ENCODE results near the gene TMEM207.

Gene TMEM207

DNA sequence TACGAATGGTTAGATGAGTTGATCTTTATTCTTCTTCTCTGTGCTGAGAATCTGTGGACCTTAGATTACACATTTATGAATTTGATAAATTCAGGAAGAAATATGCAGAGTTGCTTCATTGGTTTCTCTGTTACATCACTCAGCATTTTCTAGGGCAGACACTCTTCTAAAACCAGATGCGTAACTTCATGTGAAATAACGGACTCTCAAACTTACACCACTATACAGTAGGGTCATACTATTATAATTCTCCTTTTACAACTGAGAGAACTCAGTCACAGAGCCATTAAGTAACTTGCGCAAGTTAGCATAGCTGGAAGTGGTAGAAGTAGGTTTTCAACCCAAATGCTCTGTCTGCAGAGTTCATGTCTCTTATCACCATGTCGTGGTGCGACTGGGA lies 5.7 kb downstream of the TMEM207 start:
- no peak for DNase-seq (ENCODE audit: low read depth)

DNA sequence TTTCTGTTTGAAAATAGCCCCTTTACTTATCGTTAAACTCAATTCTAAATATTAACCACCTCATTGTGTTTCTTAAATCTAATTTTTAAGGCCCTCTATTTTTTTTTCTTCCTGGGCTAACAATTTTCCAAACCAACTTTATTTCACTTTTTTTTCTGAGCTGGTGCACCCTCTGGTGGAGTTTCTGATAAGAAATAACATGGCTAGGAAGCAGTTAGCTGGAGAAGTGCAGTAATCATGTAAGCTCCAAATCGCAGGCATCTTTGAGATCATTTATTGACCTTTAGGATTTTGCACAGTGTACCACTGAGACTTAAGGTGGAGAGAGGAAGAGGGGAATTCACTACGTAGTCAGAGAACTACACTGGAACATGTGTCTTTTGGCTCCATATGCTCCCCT lies 6.4 kb downstream of the TMEM207 start:
- DNase-seq (ENCODE audit: low read depth) = no peak

- DNase-seq (ENCODE audit: low read depth) = no peak
Observed at GRCh38 chr3:190442240-190442639, 7.5 kb downstream of the TMEM207 start.

GRCh38 chr3:190436331-190436730 lies 13.4 kb downstream of the TMEM207 start:
- no peak for DNase-seq (ENCODE audit: low read depth)

GRCh38 chr3:190435618-190436017 lies 14.1 kb downstream of the TMEM207 start:
- no peak for DNase-seq (ENCODE audit: low read depth)

GRCh38 chr3:190433626-190434025 lies 16.1 kb downstream of the TMEM207 start:
- no peak for DNase-seq (ENCODE audit: low read depth)

- no peak for DNase-seq (ENCODE audit: low read depth)
Observed at GRCh38 chr3:190432216-190432615, 17.5 kb downstream of the TMEM207 start.

- DNase-seq (ENCODE audit: low read depth) = no peak
Observed at GRCh38 chr3:190430906-190431305, 18.8 kb downstream of the TMEM207 start.

GRCh38 chr3:190429681-190430080 lies 20.0 kb downstream of the TMEM207 start:
- no peak for DNase-seq (ENCODE audit: low read depth)

DNA sequence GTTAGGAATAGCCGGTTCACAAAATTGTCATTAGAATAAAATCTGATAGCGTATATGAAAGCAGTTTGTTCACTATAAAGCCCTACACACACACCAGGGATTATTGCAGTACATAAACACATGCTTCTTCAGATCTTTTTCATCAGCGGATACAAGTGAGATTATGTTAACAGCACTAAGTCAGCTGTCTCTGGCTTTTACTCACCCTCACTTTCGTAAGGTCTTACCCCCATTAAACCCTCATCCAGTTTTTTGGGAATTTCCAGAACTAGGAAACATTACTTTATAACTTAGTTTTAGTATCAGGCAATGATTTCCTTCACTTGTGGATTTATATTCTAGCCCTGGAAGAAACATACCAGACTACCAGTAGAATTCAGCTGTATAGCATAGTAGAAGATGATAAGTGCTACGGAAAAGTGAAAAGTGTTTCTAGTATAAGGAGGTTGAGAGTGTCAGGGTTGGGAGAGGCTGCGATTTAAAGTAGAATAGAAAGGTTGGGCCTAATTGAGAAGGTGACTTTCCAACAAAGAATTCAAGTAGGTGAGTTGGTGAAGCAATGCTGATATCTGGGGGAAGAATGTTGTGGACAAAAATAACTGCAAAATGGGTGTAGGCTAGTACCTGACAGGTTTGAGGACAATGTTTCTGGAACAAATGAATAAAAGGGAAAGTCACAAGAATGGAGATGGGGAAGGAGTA lies 22.7 kb downstream of the TMEM207 start:
- no peak for DNase-seq (ENCODE audit: low read depth)

DNA sequence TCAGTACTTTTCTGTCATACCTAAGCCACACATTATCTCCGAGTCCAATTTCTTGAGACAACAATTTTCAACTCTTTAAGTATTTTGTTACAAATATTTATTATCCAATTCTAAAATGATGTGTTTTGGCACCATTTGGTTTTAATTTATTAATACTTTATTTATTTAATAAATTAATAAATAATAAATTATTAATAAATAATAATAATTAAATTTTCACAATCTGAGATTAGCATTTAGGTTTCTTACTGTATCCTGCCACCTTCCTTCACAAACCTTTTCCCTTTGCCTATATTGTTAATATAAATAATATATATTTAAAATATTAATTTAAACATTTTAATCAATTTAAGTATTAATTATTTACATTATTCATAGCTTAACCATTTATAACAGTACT lies 23.9 kb downstream of the TMEM207 start:
- no peak for DNase-seq (ENCODE audit: low read depth)

- no peak for DNase-seq (ENCODE audit: low read depth)
Observed at GRCh38 chr3:190424478-190425439, 24.9 kb downstream of the TMEM207 start.

DNA sequence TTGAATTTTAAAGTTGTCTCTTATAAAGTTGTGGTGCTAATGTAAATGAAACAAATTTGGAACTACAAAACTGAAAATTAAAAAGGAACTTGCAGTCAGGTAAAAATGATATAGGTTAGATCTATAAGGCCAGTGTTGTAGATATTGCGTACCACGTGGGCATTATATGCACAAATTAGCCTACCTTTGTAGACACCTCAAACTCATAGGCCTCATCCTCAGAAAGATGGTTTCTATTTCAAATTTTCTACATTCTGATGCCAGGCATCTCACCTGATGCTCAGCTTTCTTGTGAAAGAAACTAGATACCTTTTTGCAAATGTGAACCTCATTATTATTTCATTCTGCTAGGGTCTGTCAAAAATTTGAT lies 25.6 kb downstream of the TMEM207 start:
- DNase-seq (ENCODE audit: low read depth) = no peak

GRCh38 chr3:190414297-190414696 lies 35.4 kb downstream of the TMEM207 start:
- DNase-seq (ENCODE audit: low read depth) = no peak

DNA sequence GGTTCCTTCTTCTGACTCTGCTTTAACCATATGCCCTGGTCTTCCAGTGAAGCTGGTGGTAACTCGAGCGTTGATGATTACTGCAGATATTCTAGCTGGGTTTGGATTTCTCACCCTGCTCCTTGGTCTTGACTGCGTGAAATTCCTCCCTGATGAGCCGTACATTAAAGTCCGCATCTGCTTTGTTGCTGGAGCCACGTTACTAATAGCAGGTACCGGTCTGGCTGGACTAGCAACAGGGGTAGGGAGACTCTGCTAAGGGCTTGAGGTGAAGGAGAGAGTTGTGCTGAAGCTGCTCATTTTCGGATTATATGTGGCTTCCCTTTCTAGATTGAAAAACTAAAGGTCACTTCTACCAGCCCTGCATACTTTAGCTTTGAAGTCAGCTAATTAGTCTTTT lies 45.0 kb downstream of the TMEM207 start:
- DNase-seq (ENCODE audit: low read depth) = no peak

GRCh38 chr3:190401963-190402362 lies 47.7 kb downstream of the TMEM207 start:
- no peak for DNase-seq (ENCODE audit: low read depth)

- no peak for DNase-seq (ENCODE audit: low read depth)
Observed at GRCh38 chr3:190399677-190400076, 50.0 kb downstream of the TMEM207 start.

DNA sequence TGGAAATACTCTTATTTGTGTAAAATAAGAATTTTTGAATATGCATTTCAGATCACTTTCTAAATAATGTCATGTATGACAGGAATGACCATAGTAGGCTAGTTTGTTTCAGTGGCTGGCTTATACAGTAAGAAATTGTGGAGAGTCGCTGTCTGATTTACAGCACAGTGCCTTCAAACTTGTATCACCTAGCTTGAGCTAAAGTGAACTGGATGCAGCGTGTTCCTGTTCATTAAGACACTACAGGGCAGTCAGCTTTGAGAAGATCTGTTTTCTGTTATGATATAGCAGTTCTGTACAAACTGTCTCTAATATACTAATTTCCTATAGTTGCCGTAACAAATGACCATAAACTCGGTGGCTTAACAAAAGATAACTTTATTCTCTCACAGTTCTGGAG lies 51.8 kb downstream of the TMEM207 start:
- no peak for DNase-seq (ENCODE audit: low read depth)

DNA sequence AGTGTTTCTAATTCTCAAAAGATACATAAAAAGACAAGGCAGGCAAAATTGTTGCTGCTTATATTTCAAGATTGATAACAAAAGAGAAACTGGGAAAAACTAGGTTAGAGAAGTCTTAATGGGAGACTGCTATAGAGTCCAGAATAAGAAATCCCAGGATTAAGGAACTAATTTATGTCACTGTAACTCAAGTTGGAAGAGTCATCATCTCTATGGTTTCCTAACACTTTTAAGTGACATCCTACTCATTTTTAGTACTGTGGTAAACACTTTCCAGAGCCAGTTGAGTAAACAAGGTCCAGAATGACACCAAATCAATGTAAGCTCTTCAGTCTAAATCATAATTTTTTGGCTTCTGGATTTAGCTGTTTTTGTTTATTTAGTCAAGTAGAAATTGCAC lies 53.7 kb downstream of the TMEM207 start:
- no peak for DNase-seq (ENCODE audit: low read depth)

GRCh38 chr3:190388703-190389102 lies 61.0 kb downstream of the TMEM207 start:
- no peak for DNase-seq (ENCODE audit: low read depth)

- DNase-seq (ENCODE audit: low read depth) = no peak
Observed at GRCh38 chr3:190387578-190388213, 62.0 kb downstream of the TMEM207 start, which contains the start of gene CLDN16. CLDN16 (plus strand) TSS chr3:190388163; CDS start chr3:190388330, 167 bp downstream.
